GM18907 (cell line): ENCODE data around the gene UGT2B17.
"Not testable (repeated sequence)": the region's sequence is repeated elsewhere in the genome, so short reads cannot be mapped to it uniquely, and the experiment has no call there.

ENCODE experiments used
- ATAC-seq: cut with Tn5 transposase; IDR thresholded peaks from one replicate; pipeline ENCODE4 v1.9.1; 2021; ENCODE audit warnings: mild to moderate bottlenecking, moderate library complexity; ENCODE audit not compliant: unreplicated experiment

The UGT2B17 gene

DNA sequence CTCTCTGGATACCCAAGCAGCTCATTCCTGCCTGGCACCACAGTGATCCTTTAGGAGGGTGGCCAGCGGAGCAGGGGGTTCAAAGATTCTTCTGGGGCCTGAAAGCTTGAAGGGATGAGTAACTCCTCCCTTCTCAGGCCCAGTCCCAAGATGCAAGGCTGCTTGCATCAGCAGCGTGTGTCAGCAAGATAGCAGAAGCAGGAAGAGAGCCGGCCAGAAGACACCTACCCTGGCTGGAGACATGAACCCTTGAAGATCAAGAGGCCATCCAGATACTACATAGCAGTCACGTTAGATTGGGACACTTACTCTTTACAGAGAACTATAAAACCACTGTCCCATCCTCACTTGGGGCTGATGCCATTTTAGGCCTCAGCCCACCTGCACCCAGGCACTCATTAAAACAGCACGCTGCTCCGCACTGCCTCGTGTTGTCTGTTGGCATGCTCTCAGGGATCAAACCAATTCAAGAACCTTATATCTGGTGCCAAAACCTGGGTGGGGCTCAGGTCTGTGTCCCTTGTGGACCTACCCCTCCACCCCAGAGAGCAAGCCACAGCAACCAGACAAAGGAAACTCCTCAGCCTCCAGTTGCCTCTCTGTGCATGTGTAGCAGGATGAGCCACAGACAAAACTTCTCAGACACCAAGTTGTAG is 6.5 kb downstream of the UGT2B17 start:
- peak; percentile 75 for ATAC-seq

DNA sequence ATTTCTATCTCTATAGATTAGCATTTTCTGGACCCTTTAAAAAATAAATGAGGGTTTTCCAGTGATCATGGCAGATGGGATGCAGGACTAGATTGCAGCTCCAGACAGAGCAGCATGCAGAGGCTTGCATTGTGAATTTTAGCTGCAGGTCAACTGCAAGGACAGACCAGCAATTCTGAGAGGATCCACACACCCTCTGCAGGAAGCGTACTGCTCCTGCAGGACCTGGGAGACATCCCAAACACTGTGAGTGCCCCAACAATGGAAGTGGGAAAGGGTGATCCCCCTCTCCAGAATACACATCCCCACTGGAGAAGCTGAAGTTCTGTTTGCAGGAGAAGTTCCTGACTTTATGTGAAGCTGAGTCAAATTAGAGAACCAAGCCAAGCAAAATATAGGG is 7.1 kb downstream of the UGT2B17 start:
- peak; percentile 21 for ATAC-seq

DNA sequence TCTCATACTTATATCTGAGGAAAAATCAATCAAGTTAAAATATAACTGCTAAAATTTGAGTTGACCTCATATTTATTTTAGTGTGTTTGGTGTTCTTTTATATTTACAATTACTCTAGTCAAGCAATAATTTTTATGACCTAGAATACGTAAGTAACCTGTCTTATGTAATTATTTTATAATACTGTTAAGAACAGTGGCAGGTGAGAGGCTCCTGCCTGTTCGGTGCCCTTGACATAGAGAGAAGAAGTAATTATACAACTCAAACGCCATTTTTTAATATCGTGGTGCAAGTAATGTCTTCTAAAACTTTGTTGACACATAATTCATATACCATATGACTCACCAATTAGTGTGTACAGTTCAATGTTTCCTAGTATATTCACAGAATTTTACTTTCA is 7.6 kb downstream of the UGT2B17 start:
- ATAC-seq: not testable (repeated sequence)

DNA sequence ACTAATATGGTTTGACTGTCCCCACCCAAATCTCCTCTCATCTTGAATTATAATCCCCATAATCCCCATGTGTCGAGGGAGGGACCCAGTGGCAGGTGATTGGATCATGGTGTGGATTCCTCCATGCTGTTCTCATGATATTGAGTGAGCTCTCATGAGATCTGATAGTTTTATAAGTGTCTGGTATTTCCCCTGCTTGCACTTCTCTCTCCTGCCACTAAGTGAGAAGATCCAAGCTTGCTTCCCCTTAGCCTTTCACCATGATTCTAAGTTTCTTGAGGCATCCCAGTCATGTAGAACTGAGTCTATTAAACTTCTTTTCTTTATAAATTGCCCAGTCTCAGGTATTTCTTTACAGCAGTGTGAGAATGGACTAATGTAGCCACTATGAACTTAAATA is 9.8 kb downstream of the UGT2B17 start:
- ATAC-seq: not testable (repeated sequence)

DNA sequence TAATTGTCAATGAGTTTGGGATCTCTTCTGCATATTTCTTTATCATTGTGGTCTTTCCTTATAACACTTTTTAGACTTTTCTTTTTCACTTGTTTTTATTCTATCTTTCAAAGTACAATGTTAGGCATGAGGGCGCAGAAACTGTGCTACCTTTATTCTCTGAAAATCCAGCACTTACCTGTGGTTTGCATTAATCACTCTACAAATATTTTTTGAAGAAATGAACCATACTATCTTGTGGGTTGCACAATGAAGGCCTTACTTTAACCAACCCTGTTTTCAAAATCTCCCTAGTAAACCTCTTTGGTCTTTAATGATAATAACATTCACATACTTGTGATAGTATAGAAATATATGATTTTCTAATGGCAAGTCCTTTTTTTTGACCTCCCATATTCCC is 11.0 kb downstream of the UGT2B17 start:
- ATAC-seq: not testable (repeated sequence)

DNA sequence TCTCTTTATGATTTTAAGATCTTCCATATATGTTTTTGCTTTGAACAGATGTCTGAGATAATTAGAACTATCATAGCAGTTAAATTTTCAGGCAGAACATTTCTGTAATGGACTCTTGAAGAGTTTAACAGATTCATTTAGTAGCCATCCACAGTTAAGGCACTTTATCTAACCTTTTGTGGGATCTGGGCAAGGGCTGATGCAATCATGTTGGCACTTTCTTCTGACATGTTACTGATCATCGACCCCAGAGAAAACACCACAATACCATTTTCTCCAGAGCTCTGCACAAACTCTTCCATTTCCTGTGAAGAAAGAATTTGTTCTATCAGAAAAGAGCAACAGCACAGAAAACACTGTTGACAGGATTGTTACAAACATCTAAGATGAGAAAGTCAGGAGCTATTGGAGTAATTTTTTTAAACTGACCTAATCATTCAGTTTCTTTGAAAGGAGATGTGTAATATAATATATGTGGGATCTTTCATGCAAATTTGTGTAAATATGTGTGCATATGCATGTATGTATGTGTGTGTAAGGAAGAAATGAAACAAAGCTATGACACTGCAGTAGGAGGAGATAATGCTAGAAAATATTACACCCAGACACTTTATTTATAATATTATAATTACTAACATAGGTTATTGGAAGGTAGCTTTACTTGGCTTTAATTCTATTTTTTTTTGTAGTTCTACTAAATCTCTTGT is 15.6 kb downstream of the UGT2B17 start:
- not testable (repeated sequence) for ATAC-seq

DNA sequence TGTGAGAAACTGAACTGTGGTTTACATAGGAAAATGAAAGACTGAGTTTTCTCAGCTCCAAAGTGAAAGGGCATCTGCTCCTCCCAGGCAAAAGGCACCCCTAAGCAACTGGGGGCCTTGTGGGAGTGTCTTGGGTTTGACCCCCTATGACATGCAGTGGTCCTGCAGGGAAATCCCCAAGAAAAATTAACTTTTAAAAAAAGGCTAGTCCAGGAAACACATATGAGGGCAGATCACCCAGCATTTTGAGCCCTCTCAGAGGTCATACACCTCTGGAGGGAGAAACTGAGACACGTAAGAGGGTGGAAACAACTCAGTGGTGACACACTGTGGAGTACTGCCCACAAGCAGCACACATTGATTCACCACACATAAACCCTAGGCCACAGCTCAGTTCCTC is 22.3 kb downstream of the UGT2B17 start:
- peak; percentile 76 for ATAC-seq

DNA sequence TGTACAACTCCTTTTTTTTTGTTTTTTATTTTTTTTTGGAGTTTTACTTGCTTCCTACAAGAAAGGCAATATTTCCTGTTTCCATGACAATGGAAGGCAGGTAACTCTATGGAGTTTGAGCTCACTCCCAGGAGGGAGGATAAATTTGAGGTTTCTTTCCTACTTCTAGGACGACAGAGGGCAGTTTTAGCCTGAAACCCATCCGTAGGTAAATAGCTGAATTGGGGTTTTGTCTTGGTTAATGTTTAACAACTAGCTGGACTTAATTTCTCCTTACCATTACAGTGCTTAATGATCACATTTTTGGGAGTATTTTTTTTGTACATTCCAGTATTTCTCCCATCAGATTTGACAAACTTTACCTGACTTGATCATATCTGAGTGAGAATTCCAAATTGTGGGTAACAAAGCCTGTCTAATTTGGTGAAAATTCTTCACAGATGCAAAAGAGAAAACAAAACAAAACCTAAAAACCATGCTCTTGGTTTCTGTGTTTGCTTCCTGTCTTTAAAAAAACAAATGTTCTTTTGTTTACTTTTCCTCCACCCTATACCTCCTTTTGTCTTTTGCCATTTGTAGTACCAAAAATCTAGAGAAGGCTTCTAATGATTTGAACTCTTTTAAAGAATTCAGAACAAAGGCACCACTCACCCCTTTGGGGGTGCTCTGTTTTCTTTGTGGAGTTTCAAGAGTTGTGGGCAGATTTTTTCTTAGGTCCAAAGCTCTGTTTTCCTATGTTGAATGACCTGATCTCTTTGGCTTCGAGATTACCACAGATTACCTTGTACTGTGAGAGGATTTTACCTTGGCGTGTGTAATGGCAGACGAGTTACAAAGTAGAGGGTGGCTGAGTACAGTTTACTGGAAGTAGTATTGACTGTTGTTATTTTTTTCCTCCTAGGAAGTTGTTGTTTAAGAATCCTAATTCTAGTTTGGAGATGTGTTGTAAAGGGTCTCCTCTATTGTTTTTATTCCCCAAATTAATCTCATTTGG is 23.0 kb downstream of the UGT2B17 start:
- ATAC-seq: peak; percentile 72

DNA sequence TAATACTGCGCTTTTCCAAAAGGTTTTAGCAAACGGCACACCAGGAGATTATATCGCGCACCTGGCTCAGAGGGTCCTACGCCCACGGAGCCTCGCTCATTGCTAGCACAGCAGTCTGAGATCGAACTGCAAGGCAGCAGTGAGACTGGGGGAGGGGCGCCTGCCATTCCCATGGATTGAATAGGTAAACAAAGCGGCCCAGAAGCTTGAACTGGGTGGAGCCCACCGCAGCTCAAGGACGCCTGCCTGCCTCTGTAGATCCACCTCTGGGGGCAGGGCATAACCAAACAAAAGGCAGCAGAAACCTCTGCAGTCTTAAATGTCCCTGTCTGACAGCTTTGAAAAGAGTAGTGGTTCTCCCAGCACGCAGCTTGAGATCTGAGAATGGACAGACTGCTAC is 33.4 kb downstream of the UGT2B17 start:
- not testable (repeated sequence) for ATAC-seq

DNA sequence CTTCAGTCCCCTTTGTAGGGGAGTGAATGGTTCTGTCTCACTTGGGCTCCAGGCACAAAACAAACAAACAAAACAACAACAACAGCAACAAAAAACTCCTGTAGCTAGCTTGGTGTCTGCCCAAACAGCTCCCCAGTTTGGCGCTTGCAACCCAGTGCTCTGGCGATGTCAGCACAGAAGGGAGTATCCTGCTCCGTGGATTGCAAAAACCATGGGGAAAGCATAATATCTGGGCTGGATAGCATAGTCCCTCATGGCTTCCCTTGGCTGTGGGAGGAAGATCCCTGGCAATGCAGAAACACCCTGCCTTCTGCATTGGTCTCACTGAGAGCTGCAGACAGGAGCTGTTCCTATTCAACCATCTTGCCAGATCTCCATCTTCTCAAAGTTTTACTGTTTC is 39.7 kb downstream of the UGT2B17 start:
- ATAC-seq: no peak

DNA sequence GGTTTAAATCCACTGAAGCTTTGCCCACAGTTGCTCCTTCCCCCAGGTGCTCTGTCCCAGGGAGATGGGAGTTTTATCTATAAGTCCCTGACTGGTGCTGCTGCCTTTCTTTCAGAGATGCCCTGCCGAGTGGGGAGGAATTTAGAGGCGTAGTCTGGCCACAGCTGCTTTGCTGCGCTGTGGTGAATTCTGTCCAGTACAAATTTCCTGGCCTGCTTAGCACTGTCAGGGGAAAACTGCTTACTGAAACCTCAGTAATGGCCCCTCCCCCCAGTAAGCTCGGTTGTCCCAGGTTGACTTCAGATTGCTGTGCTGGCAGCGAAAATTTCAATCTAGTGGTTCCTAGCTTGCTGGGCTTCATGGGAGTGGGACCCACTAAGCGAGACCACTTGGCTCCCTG is 40.1 kb downstream of the UGT2B17 start:
- no peak for ATAC-seq

DNA sequence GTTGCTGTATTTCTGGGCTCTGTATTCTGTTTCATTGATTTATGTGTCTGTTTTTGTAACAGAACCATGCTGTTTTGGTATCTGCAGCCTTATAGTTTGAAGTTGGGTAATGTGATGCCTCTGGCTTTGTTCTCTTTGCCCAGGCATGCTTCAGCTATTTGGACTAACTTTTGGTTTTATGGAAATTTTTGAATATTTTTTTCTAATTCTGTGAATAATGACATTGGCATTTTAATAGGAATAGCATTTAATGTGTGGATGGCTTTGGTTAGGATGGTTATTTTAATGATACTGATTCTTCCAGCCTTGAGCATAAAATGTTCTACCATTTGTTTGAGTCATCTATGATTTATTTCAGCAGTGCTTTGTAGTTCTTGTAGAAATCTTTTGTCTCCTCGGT is 53.9 kb downstream of the UGT2B17 start:
- ATAC-seq: not testable (repeated sequence)

DNA sequence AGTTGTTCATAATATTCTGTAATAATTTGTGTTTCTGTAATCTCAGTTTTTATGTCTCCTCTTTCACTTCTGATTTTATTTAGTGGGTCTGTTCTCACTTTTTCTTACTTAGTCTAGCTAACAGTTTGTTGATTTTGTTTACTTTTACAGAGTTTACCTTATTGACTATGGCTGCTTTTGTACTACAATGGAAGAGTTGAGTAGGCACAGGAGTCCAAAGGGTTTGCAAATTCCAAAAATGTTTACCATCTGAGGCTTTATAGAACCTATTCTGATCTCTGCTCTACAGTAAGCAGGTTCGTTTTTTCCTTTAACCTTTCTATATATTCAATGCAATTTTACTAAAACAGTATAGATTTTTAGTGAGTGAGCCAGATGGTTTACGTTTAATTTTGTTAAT is 55.1 kb downstream of the UGT2B17 start:
- no peak for ATAC-seq

DNA sequence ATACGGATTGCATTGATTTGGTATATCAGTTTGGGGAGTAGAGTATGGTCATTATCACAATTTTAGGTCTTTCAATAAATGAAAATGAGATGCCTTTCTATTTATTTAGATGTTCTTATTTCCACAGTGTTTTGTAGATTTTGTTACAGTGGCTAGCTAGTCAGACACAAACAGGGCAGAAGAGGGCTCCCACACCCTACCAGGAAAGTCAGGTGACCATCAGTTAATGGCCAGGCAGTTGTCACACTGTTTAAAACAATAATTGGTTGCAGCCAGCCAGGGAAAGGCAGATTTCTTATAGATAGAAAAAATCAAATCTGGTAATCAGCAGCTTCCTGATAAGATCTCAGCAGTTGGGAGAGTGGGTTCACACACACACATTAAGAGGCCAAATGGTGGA is 57.2 kb downstream of the UGT2B17 start:
- no peak for ATAC-seq

DNA sequence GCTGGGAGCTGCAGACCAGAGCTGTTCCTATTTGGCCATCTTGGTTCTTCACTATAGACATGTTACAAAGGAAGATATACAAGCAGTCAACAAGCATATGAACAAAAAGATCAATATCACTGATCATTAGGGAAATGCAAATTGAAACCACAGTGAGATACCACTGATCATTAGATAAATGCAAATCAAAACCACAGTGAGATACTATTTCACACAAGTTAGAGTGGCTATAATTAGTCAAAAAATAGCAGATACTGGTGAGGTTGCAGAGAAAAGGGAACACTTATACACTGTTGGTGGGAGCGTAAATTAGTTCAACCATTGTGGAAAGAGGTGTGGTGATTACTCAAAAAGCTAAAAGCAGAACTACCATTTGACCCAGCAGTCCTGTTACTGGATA is 70.7 kb downstream of the UGT2B17 start:
- peak; percentile 57 for ATAC-seq

DNA sequence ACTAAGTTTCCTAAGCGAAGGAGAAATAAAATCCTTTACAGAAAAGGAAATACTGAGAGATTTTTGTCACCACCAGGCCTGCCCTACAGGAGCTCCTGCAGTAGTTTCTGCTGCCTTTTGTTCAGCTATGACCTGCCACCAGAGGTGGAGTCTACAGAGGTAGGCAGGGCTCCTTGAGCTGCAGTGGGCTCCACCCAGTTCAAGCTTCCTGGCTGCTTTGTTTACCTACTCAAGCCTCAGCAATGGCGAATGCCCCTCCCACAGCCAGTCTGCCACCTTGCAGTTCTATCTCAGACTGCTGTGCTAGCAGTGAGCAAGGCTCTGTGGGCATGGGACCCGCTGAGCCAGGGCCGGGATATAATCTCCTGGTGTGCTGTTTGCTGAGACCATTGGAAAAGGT is 71.3 kb downstream of the UGT2B17 start:
- not testable (repeated sequence) for ATAC-seq

DNA sequence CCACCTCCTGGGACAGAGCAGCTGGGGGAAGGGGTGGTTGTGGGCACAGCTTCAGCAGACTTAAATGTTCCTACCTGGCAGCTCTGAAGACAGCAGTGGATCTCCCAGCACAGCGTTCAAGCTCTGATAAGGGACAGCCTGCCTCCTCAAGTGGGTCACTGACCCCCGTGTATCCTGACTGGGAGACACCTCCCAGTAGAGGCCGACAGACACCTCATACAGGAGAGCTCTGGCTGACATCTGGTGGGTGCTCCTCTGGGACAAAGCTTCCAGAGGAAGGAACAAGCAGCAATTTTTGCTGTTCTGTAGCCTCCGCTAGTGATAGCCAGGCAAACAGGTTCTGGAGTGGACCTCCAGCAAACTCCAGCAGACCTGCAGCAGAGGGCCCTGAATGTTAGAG is 72.7 kb downstream of the UGT2B17 start:
- not testable (repeated sequence) for ATAC-seq

DNA sequence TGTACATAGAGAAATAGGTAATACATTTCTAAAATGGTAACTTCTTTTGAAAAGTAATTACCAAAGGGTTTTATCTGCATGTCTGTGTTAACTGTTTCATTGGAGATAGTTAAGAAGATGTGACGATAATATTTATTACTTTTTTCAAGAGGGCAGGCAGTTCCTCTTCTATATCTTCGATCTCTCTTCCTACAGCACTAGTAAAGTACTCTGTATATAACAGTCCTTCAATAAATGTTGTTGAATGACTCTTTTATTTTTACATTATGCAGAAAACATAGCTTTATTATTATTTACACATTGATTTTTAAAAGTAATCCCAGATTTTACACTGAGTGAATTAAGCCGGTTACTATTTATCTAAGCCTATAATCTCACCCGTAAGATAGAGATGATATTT is 77.1 kb downstream of the UGT2B17 start:
- no peak for ATAC-seq

DNA sequence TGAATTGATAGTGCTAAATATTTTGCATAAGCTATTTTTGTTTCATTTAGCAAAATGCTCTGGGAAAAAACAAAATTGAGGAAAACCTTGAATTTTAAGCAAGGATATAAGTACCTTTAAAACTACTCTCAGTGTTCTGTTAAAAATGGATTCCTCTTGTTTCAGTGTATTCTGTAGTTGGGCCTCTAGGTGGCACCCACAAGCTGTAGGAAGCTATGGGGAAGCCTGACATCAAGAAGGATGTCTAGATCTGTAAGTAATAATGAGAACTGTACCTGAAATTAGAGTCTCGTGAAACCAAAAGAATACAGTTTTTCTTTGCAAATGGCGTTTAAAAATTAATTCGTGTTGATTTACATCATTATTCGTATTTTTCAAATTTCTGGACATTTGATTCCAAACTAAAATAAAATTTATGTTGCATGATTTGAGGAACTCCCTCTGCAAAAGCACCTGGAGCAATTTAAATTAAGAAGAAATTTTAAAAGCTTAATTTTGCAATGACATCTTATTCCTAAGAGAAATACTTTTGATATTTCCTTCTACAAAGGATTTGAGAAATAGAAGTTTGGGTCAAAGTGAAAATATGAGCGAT is 77.6 kb downstream of the UGT2B17 start:
- ATAC-seq: peak; percentile 93

DNA sequence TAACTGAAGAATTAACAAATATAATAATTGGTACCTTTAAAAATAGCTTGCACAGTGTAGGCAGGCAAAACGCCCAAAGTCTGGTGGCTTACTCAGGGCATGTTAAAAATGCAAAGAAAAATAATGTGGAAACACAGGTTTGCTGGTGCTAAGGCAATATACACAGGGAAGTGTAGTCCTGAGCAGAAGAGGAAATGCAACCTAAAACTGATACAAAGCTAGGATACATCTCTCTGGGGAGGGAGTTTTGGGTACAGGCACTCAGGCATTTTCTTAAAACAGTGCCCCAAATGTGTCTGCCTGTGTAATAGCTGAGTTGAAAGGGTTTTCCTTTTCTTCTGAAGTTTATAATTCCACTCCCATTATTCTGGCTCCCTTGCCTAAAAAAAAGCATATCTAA is 81.4 kb downstream of the UGT2B17 start:
- ATAC-seq: peak; percentile 41

DNA sequence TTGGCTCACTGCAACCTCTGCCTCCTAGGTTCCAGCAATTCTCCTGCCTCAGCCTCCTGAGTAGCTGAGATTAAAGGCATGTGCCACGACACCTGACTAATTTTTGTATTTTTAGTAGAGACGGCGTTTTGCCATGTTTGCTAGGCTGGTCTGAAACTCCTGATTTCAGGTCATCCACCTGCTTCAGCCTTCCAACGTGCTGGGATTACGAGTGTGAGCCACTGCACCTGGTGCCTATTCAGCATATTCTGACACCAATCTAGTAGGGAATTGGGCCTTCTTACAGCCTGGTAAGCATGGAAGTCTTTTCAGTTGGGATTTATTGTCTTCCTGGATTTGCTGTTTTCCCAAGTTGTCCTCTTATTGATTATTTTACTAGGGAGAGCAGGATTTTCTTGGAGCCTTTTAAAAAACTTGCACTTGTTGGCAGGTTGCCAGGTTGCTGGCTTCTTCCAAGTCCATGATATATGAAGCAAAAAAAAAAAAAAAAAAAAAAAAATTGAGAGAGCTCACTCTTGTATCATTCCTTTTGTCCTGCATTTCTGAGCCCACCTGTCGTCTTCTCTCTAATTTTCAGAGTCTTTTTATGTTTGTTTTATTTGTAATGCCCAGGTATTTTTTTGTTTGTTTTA is 85.2 kb downstream of the UGT2B17 start:
- ATAC-seq: no peak
